ENCODE measurements around the gene SRPRB.

GRCh38 chr3:133829310-133829707 is 23.7 kb downstream of the SRPRB start:
- TF ChIP-seq CTCF (IDR thresholded peaks at IDR 0.05; ENCODE audit: extremely low read depth in 1 of 2, insufficient read depth in 1 of 2, low read depth in 1 of 2, low read length in 2 of 2) (no peak), MYC (IDR thresholded peaks at IDR 0.05; ENCODE audit: low read depth, low read length) (no peak), MAX (IDR thresholded peaks at IDR 0.05; ENCODE audit: insufficient read depth, insufficient read length) (no peak), EZH2 (IDR thresholded peaks at IDR 0.05; ENCODE audit: borderline replicate concordance, low read depth, low read length, severe bottlenecking) (no peak), POLR2A (IDR thresholded peaks at IDR 0.05; ENCODE audit: low read depth, low read length) (no peak), POLR2AphosphoS5 (IDR thresholded peaks at IDR 0.05; ENCODE audit: insufficient read depth, low read depth, low read length) (no peak), JUN (IDR thresholded peaks at IDR 0.05; ENCODE audit: borderline replicate concordance, insufficient read depth, insufficient read length, low read depth) (no peak), FOS (IDR thresholded peaks at IDR 0.05; ENCODE audit: borderline replicate concordance, insufficient read depth, low read length) (no peak), GATA2 (IDR thresholded peaks at IDR 0.05; ENCODE audit: insufficient read depth, insufficient read length, low read depth, low read length) (no peak)
